Measurements from ENCODE around the gene RPS6KA5. TPM values are rescaled to one million over a fixed set of nuclear protein-coding genes. Genes with fewer than 3 reads are reported as not detected.

The RPS6KA5 gene
- total RNA-seq, 4 donors from 2014 or later, result 3.1 to 10.5 (median 8.1) TPM

- TF ChIP-seq CTCF (IDR thresholded peaks at IDR 0.05) (no peak), POLR2A (IDR thresholded peaks at IDR 0.05) (no peak)
- Histone ChIP-seq H3K4me3 (no peak overlapping the region), H3K4me1 (no peaks in the 10 kb centered on the region), H3K27me3 (no peaks in the 10 kb centered on the region), H3K9me3 (no peaks in the 10 kb centered on the region), H3K27ac (no peak overlapping the region), H3K36me3 (peaks cover 0 to 46% (median 0%) of the 10 kb centered on the region in 3 donors)
- no peak for DNase-seq
- intact Hi-C loops (cut with DNase I), result no loop called here
- WGBS, 2 donors, result 76 to 88% methylated on average over 2 of the region's 2 CpGs
Observed at GRCh38 chr14:90893510-90893909, 166.9 kb downstream of the RPS6KA5 start.

- H3K9me3 ChIP-seq, result no peaks in the 10 kb centered on the region
- peaks cover 0 to 40% (median 0%) of the 10 kb centered on the region in 3 donors for H3K36me3 ChIP-seq
- H3K4me1 ChIP-seq, result no peaks in the 10 kb centered on the region
- no peak overlapping the region for H3K4me3 ChIP-seq
- H3K27ac ChIP-seq, result no peak overlapping the region
- no peaks in the 10 kb centered on the region for H3K27me3 ChIP-seq
- no peak for DNase-seq
- TF ChIP-seq POLR2A (IDR thresholded peaks at IDR 0.05) (no peak), CTCF (IDR thresholded peaks at IDR 0.05) (no peak)
- intact Hi-C loops (cut with DNase I), result no loop called here
Observed at GRCh38 chr14:90892970-90893369, 167.5 kb downstream of the RPS6KA5 start.

GRCh38 chr14:90891326-90891725 lies 169.1 kb downstream of the RPS6KA5 start:
- Histone ChIP-seq H3K36me3 (peaks cover 0 to 29% (median 0%) of the 10 kb centered on the region in 3 donors), H3K9me3 (no peaks in the 10 kb centered on the region), H3K27ac (no peak overlapping the region), H3K4me1 (no peaks in the 10 kb centered on the region), H3K4me3 (no peak overlapping the region), H3K27me3 (no peaks in the 10 kb centered on the region)
- TF ChIP-seq POLR2A (IDR thresholded peaks at IDR 0.05), result no peak
- TF ChIP-seq CTCF (IDR thresholded peaks at IDR 0.05), result no peak
- intact Hi-C loops (cut with DNase I), result no loop called here
- DNase-seq, result no peak
- WGBS, 2 donors, result 49 to 55% methylated on average over 1 of the region's 1 CpG

GRCh38 chr14:90890322-90891020 lies 170.0 kb downstream of the RPS6KA5 start:
- no peak for TF ChIP-seq POLR2A (IDR thresholded peaks at IDR 0.05)
- TF ChIP-seq CTCF (IDR thresholded peaks at IDR 0.05), result no peak
- peaks cover 0 to 20% (median 0%) of the 10 kb centered on the region in 3 donors for H3K36me3 ChIP-seq
- no peaks in the 10 kb centered on the region for H3K4me1 ChIP-seq
- no peak overlapping the region for H3K4me3 ChIP-seq
- no peaks in the 10 kb centered on the region for H3K9me3 ChIP-seq
- DNase-seq, result no peak
- intact Hi-C loops (cut with DNase I), result no loop called here
- no peak overlapping the region for H3K27ac ChIP-seq
- 91 to 92% methylated on average over 10 of the region's 10 CpGs for WGBS, 2 donors
- H3K27me3 ChIP-seq, result no peaks in the 10 kb centered on the region

- Histone ChIP-seq H3K36me3 (peaks cover 0 to 13% (median 0%) of the 10 kb centered on the region in 3 donors), H3K4me1 (no peaks in the 10 kb centered on the region), H3K27me3 (no peaks in the 10 kb centered on the region), H3K27ac (no peak overlapping the region), H3K4me3 (no peak overlapping the region), H3K9me3 (no peaks in the 10 kb centered on the region)
- DNase-seq, result no peak
- 86 to 91% methylated on average over 7 of the region's 7 CpGs for WGBS, 2 donors
- TF ChIP-seq POLR2A (IDR thresholded peaks at IDR 0.05) (no peak), CTCF (IDR thresholded peaks at IDR 0.05) (no peak)
- intact Hi-C loops (cut with DNase I), result no loop called here
Observed at GRCh38 chr14:90886297-90886815, 174.1 kb downstream of the RPS6KA5 start.
